ENCODE data around the gene SUPT20H.
"Not testable (repeated sequence)": the region's sequence is repeated elsewhere in the genome, so short reads cannot be mapped to it uniquely, and the experiment has no call there.

Gene SUPT20H

DNA sequence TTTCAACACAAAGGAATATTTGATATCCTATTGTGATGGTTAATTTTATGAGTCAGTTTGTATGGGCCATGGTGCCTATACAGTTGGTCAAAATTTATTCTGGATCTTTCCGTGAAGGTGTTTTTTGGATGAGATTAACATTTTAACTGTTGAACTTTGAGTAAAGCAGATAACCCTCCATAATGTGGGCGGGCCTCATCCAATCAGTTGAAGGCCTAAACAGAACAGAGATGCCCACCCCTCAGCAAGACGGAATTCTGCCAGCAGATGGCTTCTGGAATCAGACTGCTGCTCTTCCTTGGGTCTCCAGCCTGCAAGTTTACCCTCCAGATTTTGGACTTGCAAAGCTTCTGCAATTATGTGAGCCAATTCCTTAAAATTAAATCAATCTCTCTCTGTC lies 30.0 kb upstream of the SUPT20H start:
- Mint-ChIP-seq H3K27me3 (ENCODE audit: low read depth) (peaks cover 3% of the 10 kb centered on the region), H3K36me3 (ENCODE audit: low read depth) (no peaks in the 10 kb centered on the region), H3K4me1 (ENCODE audit: low read depth) (no peaks in the 10 kb centered on the region), H3K9me3 (no peaks in the 10 kb centered on the region), H3K4me3 (no peak overlapping the region), H3K27ac (no peak overlapping the region)
- DNase-seq (ENCODE audit: low spot score), result no peak

DNA sequence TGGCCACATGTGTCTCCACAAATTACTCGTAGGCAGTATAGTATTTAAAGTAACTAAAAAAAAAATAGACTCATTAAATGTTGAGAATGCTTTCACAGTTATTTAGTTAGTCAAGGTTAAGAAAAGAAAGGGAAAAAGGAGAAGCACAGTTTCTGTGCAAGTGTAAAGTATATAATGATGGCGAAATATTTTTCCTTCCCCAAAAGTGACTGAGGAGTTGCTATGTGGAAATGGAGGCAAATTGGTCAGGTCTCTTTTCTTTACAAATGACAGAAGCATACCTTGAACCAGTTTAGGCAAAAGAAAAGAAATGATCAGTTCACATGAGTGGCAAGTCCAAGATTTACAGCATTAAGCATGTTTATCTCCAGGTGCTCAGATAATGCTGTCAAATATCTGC lies 28.0 kb upstream of the SUPT20H start:
- H3K4me3 Mint-ChIP-seq, result no peak overlapping the region
- no peak for DNase-seq (ENCODE audit: low spot score)
- H3K36me3 Mint-ChIP-seq (ENCODE audit: low read depth), result no peaks in the 10 kb centered on the region
- no peak overlapping the region for H3K27ac Mint-ChIP-seq
- H3K4me1 Mint-ChIP-seq (ENCODE audit: low read depth), result no peaks in the 10 kb centered on the region
- no peaks in the 10 kb centered on the region for H3K27me3 Mint-ChIP-seq (ENCODE audit: low read depth)
- H3K9me3 Mint-ChIP-seq, result no peaks in the 10 kb centered on the region

DNA sequence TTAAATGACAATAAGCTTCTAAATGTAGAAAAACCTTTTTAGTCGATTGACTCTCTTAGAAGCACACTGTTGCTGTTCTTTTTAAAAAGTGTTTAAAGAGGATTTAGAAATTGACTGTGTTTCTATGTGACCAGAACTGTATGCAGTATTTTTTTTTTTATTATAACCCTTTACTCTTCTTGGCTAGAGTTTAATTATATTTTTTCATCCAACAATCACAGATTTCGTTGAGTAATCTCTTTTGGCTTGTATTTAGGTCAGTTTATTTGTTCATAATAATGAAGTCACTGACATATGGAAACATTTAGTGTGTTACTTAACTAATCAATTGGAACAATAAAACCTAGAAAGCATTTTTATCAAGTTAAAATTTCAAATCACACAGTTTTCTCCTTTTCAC lies 26.1 kb upstream of the SUPT20H start:
- no peak for DNase-seq (ENCODE audit: low spot score)
- Mint-ChIP-seq H3K36me3 (ENCODE audit: low read depth) (no peaks in the 10 kb centered on the region), H3K27ac (no peak overlapping the region), H3K4me1 (ENCODE audit: low read depth) (no peaks in the 10 kb centered on the region), H3K9me3 (no peaks in the 10 kb centered on the region), H3K4me3 (no peak overlapping the region), H3K27me3 (ENCODE audit: low read depth) (peaks cover 7% of the 10 kb centered on the region)

DNA sequence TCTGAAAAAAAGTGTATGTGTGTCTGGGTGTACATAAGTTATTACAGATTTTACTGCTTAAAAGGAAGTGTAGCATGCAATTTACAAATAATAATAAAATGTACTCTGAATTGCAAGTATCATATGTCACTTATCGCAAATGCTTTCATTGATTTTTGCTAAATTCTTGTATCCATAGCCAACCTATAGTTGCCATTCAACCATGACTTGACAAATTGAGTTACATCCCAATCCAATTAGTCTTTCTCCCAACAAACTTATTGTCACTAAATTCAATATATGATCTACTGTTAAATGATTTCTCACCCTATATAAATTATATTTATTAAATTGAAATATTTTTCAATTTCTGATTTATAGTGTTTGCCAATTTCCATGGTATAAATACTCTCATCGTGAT lies 17.3 kb upstream of the SUPT20H start:
- Mint-ChIP-seq H3K36me3 (ENCODE audit: low read depth) (no peaks in the 10 kb centered on the region), H3K27ac (no peak overlapping the region), H3K9me3 (no peaks in the 10 kb centered on the region), H3K4me1 (ENCODE audit: low read depth) (no peaks in the 10 kb centered on the region), H3K4me3 (no peak overlapping the region), H3K27me3 (ENCODE audit: low read depth) (peaks cover 10% of the 10 kb centered on the region)
- no peak for DNase-seq (ENCODE audit: low spot score)

DNA sequence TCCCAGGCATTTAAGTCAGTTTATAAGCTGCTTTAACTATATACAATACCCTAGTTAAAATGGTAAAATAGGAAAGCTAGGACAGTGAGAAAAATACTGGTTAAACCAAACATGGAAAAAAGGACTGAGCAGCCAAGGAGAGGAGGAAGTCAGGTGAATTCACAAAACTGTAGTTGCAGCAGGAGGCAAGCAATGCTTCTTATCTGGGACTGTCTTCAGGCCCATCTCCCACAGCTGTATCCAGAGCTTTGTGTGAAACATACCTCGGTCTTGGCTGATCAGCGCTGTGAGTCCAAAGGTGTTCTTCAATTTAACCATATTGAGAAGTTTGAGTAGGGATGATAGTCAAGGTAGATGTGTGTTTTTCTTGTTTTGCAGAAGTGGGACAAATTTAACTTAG lies 15.7 kb upstream of the SUPT20H start:
- H3K4me3 Mint-ChIP-seq, result no peak overlapping the region
- DNase-seq (ENCODE audit: low spot score), result no peak
- no peaks in the 10 kb centered on the region for H3K9me3 Mint-ChIP-seq
- no peak overlapping the region for H3K27ac Mint-ChIP-seq
- no peaks in the 10 kb centered on the region for H3K4me1 Mint-ChIP-seq (ENCODE audit: low read depth)
- H3K36me3 Mint-ChIP-seq (ENCODE audit: low read depth), result no peaks in the 10 kb centered on the region
- H3K27me3 Mint-ChIP-seq (ENCODE audit: low read depth), result peaks cover 3% of the 10 kb centered on the region

DNA sequence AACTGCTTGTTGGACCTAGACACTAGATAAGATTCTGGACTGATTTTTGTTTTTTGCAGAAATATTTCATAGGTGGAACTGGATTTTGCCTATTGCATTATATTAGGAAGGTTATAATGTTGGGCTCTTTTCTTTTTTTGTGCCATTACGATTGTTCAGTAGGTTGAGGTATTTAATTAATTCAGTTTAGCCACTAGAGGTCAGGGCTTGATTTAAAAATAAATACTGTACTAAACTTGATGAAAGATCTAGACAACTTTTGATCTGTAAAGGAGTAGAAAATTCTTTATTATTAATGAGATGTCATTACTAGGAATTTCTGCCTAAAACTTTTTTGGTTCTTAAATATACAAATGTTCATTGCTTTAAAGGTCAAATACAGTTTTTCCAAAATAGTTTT lies 15.2 kb upstream of the SUPT20H start:
- no peak overlapping the region for H3K4me3 Mint-ChIP-seq
- DNase-seq (ENCODE audit: low spot score), result no peak
- H3K27ac Mint-ChIP-seq, result no peak overlapping the region
- peaks cover 3% of the 10 kb centered on the region for H3K27me3 Mint-ChIP-seq (ENCODE audit: low read depth)
- no peaks in the 10 kb centered on the region for H3K4me1 Mint-ChIP-seq (ENCODE audit: low read depth)
- no peaks in the 10 kb centered on the region for H3K9me3 Mint-ChIP-seq
- H3K36me3 Mint-ChIP-seq (ENCODE audit: low read depth), result no peaks in the 10 kb centered on the region

DNA sequence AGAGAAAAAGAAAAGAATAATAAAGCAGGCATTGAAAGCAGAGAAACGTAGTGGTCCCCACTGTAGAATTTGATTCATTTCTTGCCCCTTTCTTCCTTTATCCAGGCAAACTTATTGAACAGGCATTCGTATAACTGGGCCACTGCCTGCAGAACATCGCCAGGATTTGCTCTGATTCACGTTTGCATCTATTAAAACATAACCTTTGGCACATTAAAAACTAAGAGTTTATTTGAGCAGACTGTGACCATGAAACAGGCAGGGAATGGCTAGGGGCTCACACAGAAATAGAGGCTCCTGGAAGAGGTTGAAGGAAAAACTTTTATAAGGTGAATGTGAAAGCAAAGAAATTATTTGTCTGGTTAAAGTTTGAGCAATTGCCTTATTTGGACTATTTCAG lies 12.5 kb upstream of the SUPT20H start:
- H3K4me3 Mint-ChIP-seq, result no peak overlapping the region
- H3K4me1 Mint-ChIP-seq (ENCODE audit: low read depth), result no peaks in the 10 kb centered on the region
- DNase-seq (ENCODE audit: low spot score), result no peak
- no peaks in the 10 kb centered on the region for H3K36me3 Mint-ChIP-seq (ENCODE audit: low read depth)
- no peaks in the 10 kb centered on the region for H3K9me3 Mint-ChIP-seq
- peaks cover 3% of the 10 kb centered on the region for H3K27me3 Mint-ChIP-seq (ENCODE audit: low read depth)
- H3K27ac Mint-ChIP-seq, result no peak overlapping the region

DNA sequence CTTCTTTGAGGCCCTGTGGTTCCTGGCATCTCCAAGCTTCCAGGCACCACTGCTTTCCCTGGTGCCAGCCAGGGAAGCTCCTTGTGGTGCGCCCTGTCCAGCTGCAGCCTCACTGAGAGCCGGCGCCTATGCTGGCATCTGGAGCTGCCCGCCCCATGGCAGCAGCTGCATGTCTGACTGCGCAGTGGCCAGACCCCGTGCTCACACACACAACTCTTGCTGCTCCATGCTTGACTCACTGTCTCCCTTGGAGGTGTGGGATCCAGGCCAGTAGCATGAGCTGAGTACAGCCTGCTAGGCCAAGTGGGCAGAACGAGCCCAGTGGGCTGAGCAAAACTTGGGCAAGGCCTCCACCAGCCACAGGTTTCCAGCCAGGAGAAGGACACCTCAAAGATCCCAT lies 11.5 kb upstream of the SUPT20H start:
- peaks cover 3% of the 10 kb centered on the region for H3K27me3 Mint-ChIP-seq (ENCODE audit: low read depth)
- H3K9me3 Mint-ChIP-seq, result no peaks in the 10 kb centered on the region
- H3K4me1 Mint-ChIP-seq (ENCODE audit: low read depth), result no peaks in the 10 kb centered on the region
- H3K36me3 Mint-ChIP-seq (ENCODE audit: low read depth), result no peaks in the 10 kb centered on the region
- no peak overlapping the region for H3K4me3 Mint-ChIP-seq
- H3K27ac Mint-ChIP-seq, result no peak overlapping the region
- DNase-seq (ENCODE audit: low spot score), result no peak

DNA sequence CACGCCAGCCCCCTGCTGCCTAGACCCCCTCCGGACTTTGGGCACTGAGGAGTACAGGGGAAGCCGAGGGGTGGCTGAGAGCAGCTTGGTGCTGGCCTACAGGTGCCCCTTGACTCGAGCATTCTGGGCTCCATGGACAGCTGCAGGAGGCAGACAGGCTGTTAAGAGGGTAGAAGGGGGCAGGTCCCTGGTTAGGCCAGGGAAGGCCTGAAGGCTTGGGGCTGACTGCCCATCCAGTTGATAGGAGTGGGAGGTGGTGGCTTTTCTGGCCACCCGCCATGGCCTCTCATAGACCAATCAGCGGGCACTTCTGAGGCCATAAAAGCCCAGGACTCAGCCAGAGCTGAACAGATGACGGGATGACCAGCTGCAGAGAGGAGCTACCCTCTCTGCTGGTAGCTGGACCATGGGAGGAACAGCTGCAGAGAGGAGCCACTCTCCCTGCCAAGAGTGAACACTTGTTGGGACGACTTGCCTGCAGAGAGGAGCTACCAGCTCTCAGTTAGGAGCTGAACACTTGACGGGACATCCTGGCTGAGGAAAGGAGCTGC lies 10.7 kb upstream of the SUPT20H start:
- no peak overlapping the region for H3K4me3 Mint-ChIP-seq
- H3K27me3 Mint-ChIP-seq (ENCODE audit: low read depth), result peaks cover 3% of the 10 kb centered on the region
- no peak for DNase-seq (ENCODE audit: low spot score)
- no peaks in the 10 kb centered on the region for H3K9me3 Mint-ChIP-seq
- H3K27ac Mint-ChIP-seq, result no peak overlapping the region
- H3K4me1 Mint-ChIP-seq (ENCODE audit: low read depth), result no peaks in the 10 kb centered on the region
- no peaks in the 10 kb centered on the region for H3K36me3 Mint-ChIP-seq (ENCODE audit: low read depth)

DNA sequence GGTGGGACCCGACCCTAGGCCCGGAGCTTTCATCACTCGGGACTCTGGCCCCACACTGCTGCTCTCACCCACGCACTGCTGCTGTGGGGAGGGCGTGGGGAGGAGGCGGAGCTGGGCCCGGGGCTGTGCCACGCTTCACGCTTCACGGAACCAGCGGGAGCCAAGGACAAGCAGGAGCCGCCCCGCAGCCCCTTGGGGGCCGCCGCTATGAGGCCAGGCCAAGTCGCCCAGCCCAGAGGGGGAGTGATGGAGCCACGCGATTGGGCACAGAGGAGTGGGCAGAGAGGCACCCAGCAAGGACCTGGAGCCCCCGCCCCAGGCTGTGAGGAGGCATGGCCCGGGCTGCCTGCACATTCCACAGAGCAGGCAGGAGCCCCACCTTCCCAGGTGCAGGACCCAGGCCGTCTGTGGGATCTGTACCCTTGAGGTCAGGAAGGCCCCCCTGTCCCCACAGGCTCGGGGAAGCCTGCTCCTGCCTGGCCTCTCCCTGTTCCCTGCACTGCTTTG lies 10.2 kb upstream of the SUPT20H start:
- Mint-ChIP-seq H3K36me3 (ENCODE audit: low read depth) (no peaks in the 10 kb centered on the region), H3K27ac (no peak overlapping the region), H3K27me3 (ENCODE audit: low read depth) (peaks cover 3% of the 10 kb centered on the region), H3K4me1 (ENCODE audit: low read depth) (no peaks in the 10 kb centered on the region), H3K9me3 (no peaks in the 10 kb centered on the region), H3K4me3 (no peak overlapping the region)
- DNase-seq (ENCODE audit: low spot score), result no peak

DNA sequence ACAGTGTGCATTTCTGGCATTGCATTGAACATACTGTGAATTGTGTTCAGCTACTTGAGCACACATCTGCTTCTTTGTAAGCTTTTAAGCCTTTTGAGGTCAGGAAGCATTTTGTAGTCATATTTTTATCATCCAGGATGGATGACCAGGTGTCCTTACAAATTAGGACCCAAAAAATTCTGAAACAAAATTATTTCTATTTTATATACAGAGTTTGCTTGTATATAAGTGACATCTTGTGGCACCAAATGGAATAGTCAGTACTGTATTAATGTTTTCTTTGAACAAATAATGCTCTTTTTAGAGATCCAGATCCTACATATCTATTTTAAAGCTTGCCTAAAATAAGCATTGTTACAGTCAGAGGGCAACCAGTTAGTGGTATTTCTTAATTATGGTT lies 9.5 kb upstream of the SUPT20H start:
- no peaks in the 10 kb centered on the region for H3K4me1 Mint-ChIP-seq (ENCODE audit: low read depth)
- DNase-seq (ENCODE audit: low spot score), result no peak

DNA sequence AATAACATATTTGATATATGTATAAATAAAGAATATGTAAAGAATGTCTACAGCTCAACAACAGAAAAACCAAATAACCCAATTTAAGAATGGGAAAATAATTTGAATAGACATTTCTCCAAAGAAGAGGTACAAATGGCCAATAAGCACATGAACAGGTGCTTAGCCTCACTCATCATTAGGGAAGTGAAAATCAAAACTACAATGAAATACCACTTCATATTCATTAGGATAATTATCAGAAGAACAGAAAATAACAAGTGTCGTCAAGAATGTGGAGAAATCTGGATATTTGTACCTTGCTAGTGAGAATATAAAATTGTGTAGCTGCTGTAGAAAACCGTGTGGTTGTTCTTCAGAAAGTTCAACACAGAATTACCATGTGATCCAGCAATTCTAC lies 8.4 kb upstream of the SUPT20H start:
- Mint-ChIP-seq H3K27me3 (ENCODE audit: low read depth) (peaks cover 6% of the 10 kb centered on the region), H3K4me1 (ENCODE audit: low read depth) (no peaks in the 10 kb centered on the region), H3K9me3 (no peaks in the 10 kb centered on the region), H3K36me3 (ENCODE audit: low read depth) (no peaks in the 10 kb centered on the region), H3K27ac (no peak overlapping the region), H3K4me3 (no peak overlapping the region)
- no peak for DNase-seq (ENCODE audit: low spot score)

More for the DNA sequence above, 9.5 kb upstream of the SUPT20H start:
- H3K4me3 Mint-ChIP-seq, result no peak overlapping the region
- H3K27ac Mint-ChIP-seq, result no peak overlapping the region
- H3K9me3 Mint-ChIP-seq, result no peaks in the 10 kb centered on the region
- H3K27me3 Mint-ChIP-seq (ENCODE audit: low read depth), result peaks cover 7% of the 10 kb centered on the region
- no peaks in the 10 kb centered on the region for H3K36me3 Mint-ChIP-seq (ENCODE audit: low read depth)

DNA sequence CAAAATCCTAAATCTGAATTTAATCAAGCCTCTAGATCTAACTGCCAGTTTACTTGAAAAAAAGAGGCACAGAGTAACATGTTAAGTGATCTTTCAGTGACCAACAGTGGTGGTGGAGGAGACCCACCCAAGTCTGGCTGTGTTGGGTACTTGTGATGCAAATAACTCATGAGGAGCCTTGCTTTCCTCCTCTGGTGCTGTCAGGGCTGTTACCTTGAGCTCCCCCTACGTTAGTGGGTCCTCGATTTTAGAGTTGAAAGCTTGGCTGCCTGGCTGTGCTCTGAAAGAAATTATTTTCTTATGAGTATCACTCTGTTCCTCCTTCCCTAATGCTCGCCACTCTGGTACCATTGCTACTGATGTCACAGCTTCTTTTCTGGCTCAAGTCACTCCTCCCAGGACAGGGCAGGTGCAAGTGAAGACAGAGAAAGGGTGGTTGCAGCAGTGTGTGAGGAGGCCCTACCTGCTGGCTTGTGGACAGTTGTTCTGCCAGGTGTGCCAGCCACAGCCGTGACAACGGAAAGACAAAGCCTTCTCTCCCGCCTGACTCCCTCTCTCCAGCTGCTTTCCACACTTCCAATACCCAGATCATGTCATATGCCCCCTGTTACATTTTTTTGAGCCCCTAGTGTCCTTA lies 6.5 kb upstream of the SUPT20H start:
- Mint-ChIP-seq H3K4me3 (no peak overlapping the region), H3K36me3 (ENCODE audit: low read depth) (no peaks in the 10 kb centered on the region), H3K4me1 (ENCODE audit: low read depth) (no peaks in the 10 kb centered on the region), H3K27ac (no peak overlapping the region), H3K27me3 (ENCODE audit: low read depth) (peaks cover 10% of the 10 kb centered on the region), H3K9me3 (no peaks in the 10 kb centered on the region)
- no peak for DNase-seq (ENCODE audit: low spot score)

DNA sequence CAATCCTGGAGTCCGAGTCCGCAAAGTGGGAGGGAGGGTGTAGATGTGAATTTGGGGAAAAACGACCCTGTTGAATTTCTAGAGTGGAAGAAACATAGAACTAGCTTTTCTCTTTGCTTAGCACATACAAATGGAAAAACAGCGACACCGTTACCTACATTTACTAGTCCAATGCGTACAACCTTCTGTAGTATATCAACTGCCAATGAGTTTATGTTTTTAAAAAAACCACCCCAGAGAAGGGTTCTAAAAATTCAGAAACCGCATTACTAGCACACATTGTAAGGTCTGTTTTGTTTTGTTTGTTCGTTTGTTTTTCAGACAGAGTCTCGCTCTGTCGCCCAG lies 332 bp upstream of the SUPT20H start:
- H3K36me3 Mint-ChIP-seq (ENCODE audit: low read depth), result peaks cover 23% of the 10 kb centered on the region
- peaks cover 10% of the 10 kb centered on the region for H3K27me3 Mint-ChIP-seq (ENCODE audit: low read depth)
- peaks cover 12% of the 10 kb centered on the region for H3K4me1 Mint-ChIP-seq (ENCODE audit: low read depth)
- peak overlapping the region; percentile 89 for H3K4me3 Mint-ChIP-seq
- H3K9me3 Mint-ChIP-seq, result no peaks in the 10 kb centered on the region
- DNase-seq (ENCODE audit: low spot score), result no peak
- H3K27ac Mint-ChIP-seq, result peak overlapping the region; percentile 96

DNA sequence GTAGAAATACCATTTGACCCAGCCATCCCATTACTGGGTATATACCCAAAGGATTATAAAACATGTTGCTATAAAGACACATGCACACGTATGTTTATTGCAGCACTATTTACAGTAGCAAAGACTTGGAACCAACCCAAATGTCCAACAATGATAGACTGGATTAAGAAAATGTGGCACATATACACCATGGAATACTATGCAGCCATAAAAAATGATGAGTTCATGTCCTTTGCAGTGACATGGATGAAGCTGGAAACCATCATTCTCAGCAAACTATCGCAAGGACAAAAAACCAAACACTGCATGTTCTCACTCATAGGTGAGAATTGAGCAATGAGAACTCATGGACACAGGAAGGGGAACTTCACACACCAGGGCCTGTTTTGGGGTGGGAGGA lies 3.3 kb downstream of the SUPT20H start:
- H3K36me3 Mint-ChIP-seq (ENCODE audit: low read depth), result peaks cover 55% of the 10 kb centered on the region
- DNase-seq (ENCODE audit: low spot score); H3K27me3 Mint-ChIP-seq (ENCODE audit: low read depth); H3K9me3 Mint-ChIP-seq; H3K4me3 Mint-ChIP-seq; H3K27ac Mint-ChIP-seq: not testable (repeated sequence)
- H3K4me1 Mint-ChIP-seq (ENCODE audit: low read depth), result peaks cover 26% of the 10 kb centered on the region

Measured in T-helper 2 cell treated with Interferon-gamma antibody and Interleukin-4, amounts not matched to agents 5 μg/mL and 100 μg/mL, for 36 hours (primary cell).